ENCODE results near the gene CHST5. TPM values are rescaled to one million over a fixed set of nuclear protein-coding genes. Genes with fewer than 3 reads are reported as not detected.

CHST5 gene
- total and polyA plus RNA-seq, 9 of the 15 experiments (the other 6 are each of a cell fraction or from before 2014, with no cell fraction given) = 0.06 to 0.21 (median 0.14) TPM; not detected in 5

- TF ChIP-seq CREB3 (tag; conservative IDR thresholded peaks at IDR 0.05; ENCODE audit: low read depth) (no peak), NBN (IDR thresholded peaks at IDR 0.05; ENCODE audit: low read depth) (peak; percentile 44; the same call in 1 of the 2 replicates), ZFP91 (CRISPR knock-in tag; IDR thresholded peaks at IDR 0.05) (no peak), NFYB (IDR thresholded peaks at IDR 0.05; ENCODE audit: extremely low read depth, insufficient read length) (no peak), ZNF347 (CRISPR knock-in tag; IDR thresholded peaks at IDR 0.05; ENCODE audit: low read depth) (no peak), ZNF124 (CRISPR knock-in tag; IDR thresholded peaks at IDR 0.05) (no peak), ZNF76 (CRISPR knock-in tag; IDR thresholded peaks at IDR 0.05; ENCODE audit: borderline replicate concordance) (0 out of 2 replicates have a peak, but pooled peaks have one; percentile 50), TCF7 (IDR thresholded peaks at IDR 0.05; ENCODE audit: borderline replicate concordance) (no peak), ETS1 (conservative IDR thresholded peaks at IDR 0.05; ENCODE audit: control insufficient read depth, low read depth, low read length) (peak; percentile 16), GATAD2A (IDR thresholded peaks at IDR 0.05) (no peak), ZNF507 (tag; conservative IDR thresholded peaks at IDR 0.05) (no peak), SMAD4 (CRISPR knock-in tag; conservative IDR thresholded peaks at IDR 0.05) (no peak), FOXP4 (CRISPR knock-in tag; IDR thresholded peaks at IDR 0.05; ENCODE audit: borderline replicate concordance) (no peak), ZBTB2 (IDR thresholded peaks at IDR 0.05) (0 out of 2 replicates have a peak, but pooled peaks have one; percentile 43), HEY1 (CRISPR knock-in tag; IDR thresholded peaks at IDR 0.05; ENCODE audit: borderline replicate concordance) (no peak), POLR3A (IDR thresholded peaks at IDR 0.05; ENCODE audit: borderline replicate concordance, extremely low read depth, insufficient read depth, insufficient read length) (no peak), ZNF175 (CRISPR knock-in tag; IDR thresholded peaks at IDR 0.05; ENCODE audit: low read depth) (no peak), TOE1 (IDR thresholded peaks at IDR 0.05; ENCODE audit: borderline replicate concordance) (peak; percentile 4; the same call in 1 of the 2 replicates), TOE1 (CRISPR knock-in tag; IDR thresholded peaks at IDR 0.05; ENCODE audit: borderline replicate concordance, low read depth) (no peak), NEUROD1 (IDR thresholded peaks at IDR 0.05; ENCODE audit: borderline replicate concordance, low read depth, low read length, partially characterized antibody) (no peak)
Observed at GRCh38 chr16:75566040-75566757, 30.3 kb upstream of the CHST5 start, which contains the start of gene GABARAPL2 (continued).

Data from K562 (cell line).